ENCODE data around the gene MRGPRD.

The MRGPRD gene

DNA sequence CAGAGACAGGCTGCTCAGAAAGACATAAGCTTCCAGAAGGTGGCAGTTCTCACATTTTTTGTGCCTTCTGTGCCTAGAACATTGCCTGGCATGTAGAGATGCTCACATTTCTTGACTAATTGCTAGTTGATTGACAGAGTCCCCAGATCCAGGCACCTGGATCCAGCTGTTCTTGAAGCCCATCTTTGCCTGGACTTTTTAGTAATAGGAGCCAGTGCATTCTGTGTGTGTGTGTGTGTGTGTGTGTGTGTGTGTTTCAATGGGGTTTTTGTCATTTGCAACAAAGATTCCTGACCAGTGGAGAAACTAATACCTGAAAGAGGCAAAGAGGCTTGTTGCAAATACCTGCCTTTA, 17.2 kb upstream of the MRGPRD start:
- no peak overlapping the region for H3K4me3 ChIP-seq (ENCODE audit: low read depth, low read length)
- DNase-seq (ENCODE audit: low read depth) = no peak
- TF ChIP-seq, protein P1, sequence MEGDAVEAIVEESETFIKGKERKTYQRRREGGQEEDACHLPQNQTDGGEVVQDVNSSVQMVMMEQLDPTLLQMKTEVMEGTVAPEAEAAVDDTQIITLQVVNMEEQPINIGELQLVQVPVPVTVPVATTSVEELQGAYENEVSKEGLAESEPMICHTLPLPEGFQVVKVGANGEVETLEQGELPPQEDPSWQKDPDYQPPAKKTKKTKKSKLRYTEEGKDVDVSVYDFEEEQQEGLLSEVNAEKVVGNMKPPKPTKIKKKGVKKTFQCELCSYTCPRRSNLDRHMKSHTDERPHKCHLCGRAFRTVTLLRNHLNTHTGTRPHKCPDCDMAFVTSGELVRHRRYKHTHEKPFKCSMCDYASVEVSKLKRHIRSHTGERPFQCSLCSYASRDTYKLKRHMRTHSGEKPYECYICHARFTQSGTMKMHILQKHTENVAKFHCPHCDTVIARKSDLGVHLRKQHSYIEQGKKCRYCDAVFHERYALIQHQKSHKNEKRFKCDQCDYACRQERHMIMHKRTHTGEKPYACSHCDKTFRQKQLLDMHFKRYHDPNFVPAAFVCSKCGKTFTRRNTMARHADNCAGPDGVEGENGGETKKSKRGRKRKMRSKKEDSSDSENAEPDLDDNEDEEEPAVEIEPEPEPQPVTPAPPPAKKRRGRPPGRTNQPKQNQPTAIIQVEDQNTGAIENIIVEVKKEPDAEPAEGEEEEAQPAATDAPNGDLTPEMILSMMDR (IDR thresholded peaks at IDR 0.05; ENCODE audit: insufficient read depth, low read depth, low read length, missing control alignments) = no peak

DNA sequence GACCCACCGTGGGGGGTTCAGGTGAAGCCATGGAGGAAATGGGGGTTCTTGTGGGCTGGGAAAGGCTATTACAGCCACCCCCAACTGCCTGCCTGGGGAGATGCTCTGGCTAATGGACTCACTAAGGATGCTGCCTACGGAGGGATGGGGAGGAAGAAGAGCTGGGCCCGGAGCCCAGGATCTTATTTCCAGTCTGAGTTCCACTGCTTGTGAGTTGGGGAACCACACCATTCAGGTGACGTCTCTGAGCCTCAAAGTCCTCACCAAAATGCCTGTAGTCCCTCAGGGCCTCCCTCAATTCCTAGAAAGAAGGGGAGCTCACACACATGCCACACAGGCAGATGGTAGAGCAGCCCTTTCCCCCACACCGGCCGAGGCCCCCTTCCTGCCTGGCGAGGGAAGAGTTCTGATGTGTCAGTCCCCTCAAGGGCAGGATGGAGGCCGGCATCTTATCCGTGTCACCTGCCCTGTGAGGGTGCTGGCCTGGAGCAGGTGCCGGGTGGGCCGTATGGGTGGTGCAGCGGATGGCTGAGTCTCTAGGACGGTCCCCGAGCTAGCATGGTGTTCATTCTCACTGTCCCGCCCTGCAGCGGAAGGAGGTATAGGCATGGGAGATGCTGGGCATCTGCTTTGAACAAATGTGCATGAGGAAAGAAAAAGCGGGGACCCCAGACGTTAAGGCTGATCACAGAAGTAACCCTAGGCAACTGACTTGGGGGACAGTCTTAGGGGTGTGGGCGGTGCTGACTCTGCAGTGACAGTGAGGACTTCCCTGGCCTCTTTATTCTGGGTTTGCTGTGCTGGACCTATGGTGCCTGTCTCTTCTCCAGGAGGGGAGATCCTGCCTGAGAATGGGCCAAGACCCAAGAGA, 16.6 kb upstream of the MRGPRD start:
- TF ChIP-seq, protein P1 (IDR thresholded peaks at IDR 0.05; ENCODE audit: insufficient read depth, low read depth, low read length, missing control alignments) = no peak
- DNase-seq (ENCODE audit: low read depth) = no peak
- H3K4me3 ChIP-seq (ENCODE audit: low read depth, low read length) = no peak overlapping the region

DNA sequence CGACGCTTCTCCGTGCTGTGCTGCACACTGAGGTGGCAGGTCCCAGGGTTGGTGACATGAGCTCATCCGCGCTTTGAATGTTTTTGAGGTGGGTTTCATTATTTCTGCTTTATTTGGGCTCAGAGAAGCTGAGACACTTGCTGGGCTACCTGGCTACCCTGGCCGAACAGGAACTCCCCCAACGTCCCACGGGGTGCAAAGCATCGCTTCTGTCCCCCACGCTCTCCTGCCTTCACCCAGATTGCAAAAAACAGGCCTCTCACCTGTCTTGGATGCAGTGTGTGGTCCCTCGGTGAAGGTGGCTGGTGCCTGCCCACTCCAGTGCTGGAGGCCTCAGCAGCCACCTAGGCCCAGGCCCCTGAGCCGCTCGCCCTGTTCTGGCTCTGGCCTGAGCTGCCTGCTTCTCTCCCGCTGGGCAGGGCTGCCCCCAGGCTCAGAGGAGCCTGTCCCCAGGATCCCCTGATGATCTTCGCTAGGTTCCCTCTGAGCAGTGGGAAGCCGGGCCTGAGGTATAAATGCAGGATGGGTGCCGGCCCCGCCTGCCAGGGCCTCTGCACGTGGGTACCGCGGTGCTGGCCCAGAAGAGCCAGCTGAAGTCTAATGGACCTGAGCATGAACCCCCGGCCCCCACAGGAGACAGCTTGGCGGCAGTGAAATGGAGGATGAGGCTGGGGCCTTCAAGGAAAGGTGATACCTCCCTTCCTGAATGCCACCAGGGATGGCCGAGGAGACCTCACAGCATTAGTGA, 15.8 kb upstream of the MRGPRD start:
- no peak for DNase-seq (ENCODE audit: low read depth)
- TF ChIP-seq, protein P1 (IDR thresholded peaks at IDR 0.05; ENCODE audit: insufficient read depth, low read depth, low read length, missing control alignments) = no peak
- H3K4me3 ChIP-seq (ENCODE audit: low read depth, low read length) = no peak overlapping the region

DNA sequence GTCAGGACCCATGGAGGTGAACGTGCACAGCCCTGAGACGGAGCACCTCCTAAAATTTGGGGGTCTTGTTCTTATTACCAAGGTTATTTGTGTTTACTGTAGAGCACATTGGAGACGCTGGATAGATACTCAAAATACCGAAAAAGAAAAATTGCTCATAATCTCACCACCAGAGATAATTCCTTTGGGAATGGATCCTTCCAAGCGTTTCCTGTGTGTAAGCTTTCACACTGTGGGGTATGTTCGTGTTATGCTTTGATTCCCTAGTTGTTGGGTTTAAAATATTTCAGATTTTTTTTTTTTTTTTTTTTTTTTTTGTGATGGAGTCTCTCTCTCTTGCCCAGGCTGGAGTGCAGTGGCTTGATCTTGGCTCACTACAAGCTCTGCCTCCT, 14.1 kb upstream of the MRGPRD start:
- TF ChIP-seq, protein P1 (IDR thresholded peaks at IDR 0.05; ENCODE audit: insufficient read depth, low read depth, low read length, missing control alignments) = no peak
- no peak for DNase-seq (ENCODE audit: low read depth)
- no peak overlapping the region for H3K4me3 ChIP-seq (ENCODE audit: low read depth, low read length)

DNA sequence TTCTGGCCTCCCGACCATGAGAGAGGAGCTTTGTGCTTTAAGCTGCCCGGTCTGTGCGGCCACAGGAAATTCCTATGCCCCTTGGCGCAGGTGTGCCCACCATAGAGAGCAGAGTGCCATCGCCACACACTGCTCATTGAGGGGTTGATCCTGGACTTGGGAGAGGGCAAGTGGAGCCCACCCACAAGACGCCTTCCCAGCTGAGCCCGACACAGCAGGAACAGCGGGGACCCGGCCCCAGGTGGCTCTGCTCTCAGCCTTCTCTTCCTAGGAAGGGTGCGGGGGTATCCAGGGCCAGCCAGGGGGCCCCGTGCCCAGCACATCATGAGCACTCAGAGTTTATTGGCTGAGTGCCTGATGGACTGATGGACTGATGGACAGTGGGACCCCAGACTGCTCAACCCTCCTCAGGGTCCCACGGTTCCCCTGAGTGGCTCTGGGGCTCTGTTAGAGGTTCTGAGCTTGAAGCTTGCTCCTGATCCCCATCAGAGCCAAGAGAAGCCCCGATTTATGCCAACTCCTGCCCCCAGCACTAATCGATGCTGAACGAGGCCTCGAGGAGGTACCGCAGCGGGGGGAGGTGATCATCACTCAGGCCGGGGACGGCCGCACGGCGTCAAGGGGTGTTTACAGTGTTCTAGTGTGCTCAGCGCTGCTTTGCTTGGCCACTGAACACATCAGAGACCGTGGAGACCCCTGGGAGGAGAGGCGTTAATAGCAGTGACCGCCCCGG, 13.5 kb upstream of the MRGPRD start:
- TF ChIP-seq, protein P1 (IDR thresholded peaks at IDR 0.05; ENCODE audit: insufficient read depth, low read depth, low read length, missing control alignments) = no peak
- no peak for DNase-seq (ENCODE audit: low read depth)
- no peak overlapping the region for H3K4me3 ChIP-seq (ENCODE audit: low read depth, low read length)

DNA sequence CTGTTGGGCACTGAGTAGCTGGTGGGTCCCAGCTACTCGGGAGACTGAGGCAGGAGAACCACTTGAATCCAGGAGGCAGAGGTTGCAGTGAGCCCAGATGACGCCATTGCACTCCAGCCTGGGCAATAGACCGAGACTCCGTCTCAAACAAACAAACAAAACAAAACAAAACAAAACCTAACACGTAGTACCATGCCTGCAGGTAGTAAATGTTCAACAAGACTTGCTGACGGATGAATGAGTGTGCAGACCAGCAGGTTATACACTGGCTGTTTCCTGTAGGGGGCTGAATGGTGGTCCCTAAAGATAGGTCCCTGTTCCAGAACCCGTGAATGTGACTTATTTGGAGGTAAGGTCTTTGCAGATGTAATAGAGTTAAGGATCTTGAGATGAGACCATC, 12.8 kb upstream of the MRGPRD start:
- DNase-seq (ENCODE audit: low read depth) = no peak

More for the DNA sequence above, 12.8 kb upstream of the MRGPRD start:
- H3K4me3 ChIP-seq (ENCODE audit: low read depth, low read length) = no peak overlapping the region
- TF ChIP-seq, protein P1 (IDR thresholded peaks at IDR 0.05; ENCODE audit: insufficient read depth, low read depth, low read length, missing control alignments) = no peak
